ENCODE results near the gene ROCK2. TPM values are rescaled to one million over a fixed set of nuclear protein-coding genes. Genes with fewer than 3 reads are reported as not detected.

The ROCK2 gene
- total and polyA plus RNA-seq, 9 of the 15 experiments (the other 6 are each of a cell fraction or from before 2014, with no cell fraction given) = 4.9 to 30.6 (median 14.3) TPM

- TF ChIP-seq CLOCK (CRISPR knock-in tag; IDR thresholded peaks at IDR 0.05; ENCODE audit: borderline replicate concordance) = no peak
- peak; percentile 72; the same call in 1 of the 2 replicates for TF ChIP-seq ZNF766 (CRISPR knock-in tag; conservative IDR thresholded peaks at IDR 0.05)
- no peak for TF ChIP-seq ZNF511 (CRISPR knock-in tag; IDR thresholded peaks at IDR 0.05)
- no peak for TF ChIP-seq RFX7 (CRISPR knock-in tag; IDR thresholded peaks at IDR 0.05)
- TF ChIP-seq, protein P1, sequence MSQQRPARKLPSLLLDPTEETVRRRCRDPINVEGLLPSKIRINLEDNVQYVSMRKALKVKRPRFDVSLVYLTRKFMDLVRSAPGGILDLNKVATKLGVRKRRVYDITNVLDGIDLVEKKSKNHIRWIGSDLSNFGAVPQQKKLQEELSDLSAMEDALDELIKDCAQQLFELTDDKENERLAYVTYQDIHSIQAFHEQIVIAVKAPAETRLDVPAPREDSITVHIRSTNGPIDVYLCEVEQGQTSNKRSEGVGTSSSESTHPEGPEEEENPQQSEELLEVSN (IDR thresholded peaks at IDR 0.05; ENCODE audit: borderline replicate concordance in 1 of 2, extremely low read depth in 1 of 2, insufficient read depth in 1 of 2, insufficient read length in 1 of 2, low read depth in 1 of 2, low read length in 1 of 2, poor library complexity in 1 of 2, severe bottlenecking in 1 of 2) = no peak
- no peak for TF ChIP-seq CEBPG (CRISPR knock-in tag; IDR thresholded peaks at IDR 0.05)
- peak in 1 of 2 experiments; percentile 45; a peak in 1 of 4 replicates for TF ChIP-seq CEBPG (tag; conservative IDR thresholded peaks at IDR 0.05 in 1 of 2, IDR thresholded peaks at IDR 0.05 in 1 of 2)
- no peak for TF ChIP-seq TCFL5 (CRISPR knock-in tag; conservative IDR thresholded peaks at IDR 0.05)
- TF ChIP-seq NFIX (CRISPR knock-in tag; IDR thresholded peaks at IDR 0.05; ENCODE audit: low read depth) = no peak
- peak; percentile 78 for TF ChIP-seq ATF3 (IDR thresholded peaks at IDR 0.05)
- TF ChIP-seq ATF3 (CRISPR knock-in tag; conservative IDR thresholded peaks at IDR 0.05) = no peak
- peak; percentile 53; the same call in 1 of the 2 replicates for TF ChIP-seq DPF2 (IDR thresholded peaks at IDR 0.05)
- TF ChIP-seq CBX2 (IDR thresholded peaks at IDR 0.05; ENCODE audit: insufficient read depth, low read length, poor library complexity, severe bottlenecking) = no peak
- no peak for TF ChIP-seq RBFOX2 (IDR thresholded peaks at IDR 0.05; ENCODE audit: low read depth, low read length)
- TF ChIP-seq ZNF507 (tag; conservative IDR thresholded peaks at IDR 0.05) = no peak
- no peak for TF ChIP-seq ZNF695 (CRISPR knock-in tag; IDR thresholded peaks at IDR 0.05)
- no peak for TF ChIP-seq RFX1 (IDR thresholded peaks at IDR 0.05)
- TF ChIP-seq TEAD4 (IDR thresholded peaks at IDR 0.05; ENCODE audit: low read length) = no peak
- no peak for TF ChIP-seq TEAD4 (CRISPR knock-in tag; IDR thresholded peaks at IDR 0.05; ENCODE audit: borderline replicate concordance)
- TF ChIP-seq PATZ1 (CRISPR knock-in tag; IDR thresholded peaks at IDR 0.05; ENCODE audit: borderline replicate concordance) = no peak
Observed at GRCh38 chr2:11292464-11293255, 51.8 kb downstream of the ROCK2 start (continued).
